Activated T-cell treated with anti-CD3 and anti-CD28 coated beads, Interleukin-2, amount 50 U/mL, for 72 hours (primary cell): Measurements from ENCODE around the gene TRAF3. TPM values are rescaled to one million over a fixed set of nuclear protein-coding genes. Genes with fewer than 3 reads are reported as not detected.
"Not testable (repeated sequence)": the region's sequence is repeated elsewhere in the genome, so short reads cannot be mapped to it uniquely, and the experiment has no call there.

Source experiments
- ATAC-seq, 2 donors: fragments of 150-1000 bp; cut with Tn5 transposase; replicated peaks in 1 of 2; 2 replicates each; pipeline ENCODE4 v1.10.0; 2021; ENCODE audit warnings: moderate library complexity in 2 of 2, mild to moderate bottlenecking in 1 of 2
- DNase-seq, 2 donors: peaks; one replicate each; pipeline ENCODE4 v3.0.0; 2021 to 2022; ENCODE audit warnings: mixed read lengths in 1 of 2
- H3K27ac Mint-ChIP-seq: one replicate; pipeline ENCODE4 v1.8.0; 2022; ENCODE audit warnings: mild to moderate bottlenecking, moderate library complexity, mixed read lengths
- H3K27me3 Mint-ChIP-seq: one replicate; pipeline ENCODE4 v1.8.0; 2022; ENCODE audit warnings: low read depth, mixed read lengths
- H3K36me3 Mint-ChIP-seq, 2 donors: one replicate each; pipeline ENCODE4 v1.8.0; 2022; ENCODE audit warnings: mixed read lengths in 2 of 2, mild to moderate bottlenecking in 1 of 2; ENCODE audit not compliant: insufficient read depth in 2 of 2
- H3K4me1 Mint-ChIP-seq: one replicate; pipeline ENCODE4 v1.8.0; 2022; ENCODE audit warnings: low read depth, mixed read lengths
- H3K4me3 Mint-ChIP-seq, 2 donors: one replicate each; pipeline ENCODE4 v1.8.0; 2022; ENCODE audit warnings: mild to moderate bottlenecking in 2 of 2, mixed read lengths in 2 of 2, moderate library complexity in 2 of 2
- H3K9me3 Mint-ChIP-seq, 2 donors: one replicate each; pipeline ENCODE4 v1.8.0; 2022; ENCODE audit warnings: mixed read lengths in 2 of 2
- total RNA-seq, 2 donors: library from RNA; stranded (reverse); gene quantifications; one replicate each; pipeline ENCODE4 v1.2.3, GENCODE V29; 2022

Gene TRAF3
- total RNA-seq, 2 donors from 2014 or later = 123 to 137 TPM

DNA sequence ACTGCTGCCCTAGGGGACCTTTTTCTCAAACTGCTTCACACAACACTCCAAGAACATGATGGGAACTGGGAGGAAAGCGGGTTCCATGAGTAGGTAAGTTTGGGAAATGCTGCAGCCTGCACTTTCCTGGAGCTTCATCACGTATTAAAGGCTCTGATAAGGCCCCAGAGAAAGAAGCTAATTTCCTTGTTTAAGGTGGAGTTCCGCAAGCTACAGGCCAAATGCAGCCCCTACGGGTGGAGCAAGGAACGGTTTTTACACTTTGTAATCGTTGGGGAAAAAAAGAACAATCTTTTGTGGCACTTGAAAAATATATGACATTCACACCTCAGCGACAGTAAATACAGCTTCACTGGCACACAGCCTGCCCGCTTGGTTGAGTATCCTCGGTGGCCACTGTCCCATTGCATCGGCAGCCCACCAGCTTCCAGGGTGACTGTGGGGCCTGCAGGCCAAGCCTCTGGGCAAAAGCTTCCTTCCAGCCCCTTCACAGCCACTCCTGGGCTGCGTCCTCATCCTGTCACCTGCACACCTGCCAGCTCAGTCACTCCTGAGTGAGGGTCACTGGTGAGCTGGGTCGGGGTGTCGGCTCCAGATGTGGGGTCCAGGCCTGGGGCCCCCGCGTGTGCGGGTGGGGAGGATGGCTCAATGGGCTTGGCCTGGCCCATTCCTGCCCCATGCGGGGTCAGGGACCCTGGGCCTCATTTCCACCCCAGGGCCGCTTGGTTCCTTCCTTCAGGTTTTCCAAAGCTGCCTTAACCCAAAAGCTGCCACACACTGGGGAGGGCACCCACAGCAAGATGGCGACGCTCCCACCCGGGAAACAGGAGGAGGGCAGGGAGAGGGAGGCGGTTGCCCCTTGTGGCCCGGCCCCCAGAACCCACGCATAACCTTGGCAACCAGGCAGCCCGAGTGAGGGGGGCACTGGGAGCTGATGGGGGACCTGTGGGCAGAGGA, 147.7 kb downstream of the TRAF3 start:
- no peak overlapping the region for H3K27ac Mint-ChIP-seq
- H3K4me1 Mint-ChIP-seq = no peaks in the 10 kb centered on the region
- no peaks in the 10 kb centered on the region for H3K9me3 Mint-ChIP-seq
- H3K36me3 Mint-ChIP-seq = no peaks in the 10 kb centered on the region
- ATAC-seq (no peak), DNase-seq (no peak)
- no peak overlapping the region for H3K4me3 Mint-ChIP-seq
- peaks cover 30% of the 10 kb centered on the region for H3K27me3 Mint-ChIP-seq

DNA sequence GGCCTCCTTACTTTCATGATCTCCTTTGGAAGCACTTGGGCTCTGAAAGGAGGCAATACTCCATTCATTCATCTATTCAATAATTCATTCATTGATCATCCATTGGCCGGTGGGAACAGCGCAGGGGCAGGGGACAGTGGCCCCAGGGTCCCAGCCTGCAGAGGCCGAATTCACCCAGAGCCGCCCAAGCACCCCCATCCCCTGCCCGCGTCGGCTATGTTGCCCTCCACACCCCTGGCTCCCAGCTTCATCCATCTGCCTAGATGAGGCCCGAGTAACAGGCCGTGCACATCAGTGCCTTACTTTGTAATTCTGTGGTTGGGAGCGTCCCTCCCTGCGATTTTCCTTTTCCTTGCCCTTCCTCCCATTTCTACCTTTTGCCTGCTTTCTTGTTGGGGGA, 148.4 kb downstream of the TRAF3 start:
- DNase-seq (no peak), ATAC-seq (no peak)
- no peaks in the 10 kb centered on the region for H3K9me3 Mint-ChIP-seq
- H3K4me3 Mint-ChIP-seq = no peak overlapping the region
- H3K36me3 Mint-ChIP-seq = no peaks in the 10 kb centered on the region
- no peaks in the 10 kb centered on the region for H3K4me1 Mint-ChIP-seq
- H3K27me3 Mint-ChIP-seq = peaks cover 30% of the 10 kb centered on the region
- H3K27ac Mint-ChIP-seq = no peak overlapping the region

DNA sequence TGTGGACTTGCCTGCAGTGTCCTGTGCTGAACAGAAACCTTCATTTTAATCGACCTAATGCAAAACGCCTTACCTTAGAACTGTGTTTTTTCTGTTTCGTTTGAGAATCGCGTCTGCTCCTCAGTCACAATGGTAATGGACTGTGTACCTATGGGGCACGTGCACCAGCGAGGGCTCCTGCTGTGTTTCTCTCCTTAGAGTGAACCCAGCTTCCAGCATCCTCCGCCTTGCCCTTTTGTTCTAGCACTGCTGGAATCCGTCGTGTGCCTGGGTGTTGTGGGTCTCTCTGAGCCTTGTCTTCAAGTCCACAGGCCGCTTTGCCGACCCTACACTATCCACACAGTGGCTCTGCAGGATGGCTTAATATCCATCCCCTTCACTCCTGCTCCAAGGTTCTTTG, 148.9 kb downstream of the TRAF3 start:
- no peak overlapping the region for H3K27ac Mint-ChIP-seq
- H3K4me1 Mint-ChIP-seq = no peaks in the 10 kb centered on the region
- ATAC-seq (no peak), DNase-seq (no peak)
- H3K36me3 Mint-ChIP-seq = no peaks in the 10 kb centered on the region
- peaks cover 30% of the 10 kb centered on the region for H3K27me3 Mint-ChIP-seq
- H3K9me3 Mint-ChIP-seq = no peaks in the 10 kb centered on the region
- no peak overlapping the region for H3K4me3 Mint-ChIP-seq

DNA sequence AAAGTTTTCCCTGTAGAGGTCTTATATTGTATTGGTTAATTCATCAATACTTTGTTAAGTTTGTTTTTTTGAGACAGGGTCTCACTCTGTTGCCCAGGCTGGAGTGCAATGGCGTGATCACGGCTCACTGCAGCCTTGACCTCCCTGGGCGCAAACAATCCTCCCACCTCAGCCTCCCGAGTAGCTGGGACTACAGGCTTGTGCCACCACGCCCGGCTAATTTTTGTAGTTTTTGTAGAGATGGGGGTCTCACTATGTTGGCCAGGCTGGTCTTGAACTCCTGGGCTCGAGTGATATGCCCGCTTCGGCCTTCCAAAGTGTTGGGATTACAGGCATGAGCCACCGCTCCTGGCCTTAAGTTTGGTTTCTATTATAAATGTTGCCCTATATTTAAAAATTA, 149.6 kb downstream of the TRAF3 start:
- not testable (repeated sequence) for DNase-seq, H3K4me1 Mint-ChIP-seq, H3K27ac Mint-ChIP-seq, ATAC-seq, H3K9me3 Mint-ChIP-seq, H3K36me3 Mint-ChIP-seq, H3K4me3 Mint-ChIP-seq
- H3K27me3 Mint-ChIP-seq = peaks cover 30% of the 10 kb centered on the region

DNA sequence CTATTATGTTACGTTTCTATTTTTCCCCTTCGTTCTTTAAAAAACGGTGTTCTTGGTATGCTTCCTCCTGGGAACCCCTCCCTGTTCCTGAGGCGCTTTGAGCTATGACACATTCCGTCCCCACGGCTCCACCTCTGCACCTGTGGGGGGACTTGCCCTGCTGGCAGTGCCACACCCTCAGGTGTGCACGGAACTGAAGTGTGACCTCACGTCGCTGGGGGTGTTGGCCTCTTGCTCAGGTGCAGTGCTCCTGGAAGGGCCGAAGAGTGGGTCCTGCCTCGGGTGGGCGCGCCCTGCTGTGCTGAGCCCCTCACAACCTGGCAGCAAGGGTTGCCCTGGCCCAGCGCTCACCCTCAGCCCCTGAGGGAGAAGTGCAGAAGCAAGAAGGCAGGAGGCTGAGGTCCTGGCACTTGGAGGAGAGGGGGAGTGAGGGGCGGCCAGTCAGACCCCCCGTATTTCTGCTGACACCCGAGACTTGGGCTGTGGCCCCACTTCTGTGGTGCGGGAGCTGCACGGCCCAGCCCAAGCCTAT, 150.2 kb downstream of the TRAF3 start:
- Mint-ChIP-seq H3K27ac (no peak overlapping the region), H3K9me3 (no peaks in the 10 kb centered on the region), H3K36me3 (no peaks in the 10 kb centered on the region), H3K27me3 (peaks cover 30% of the 10 kb centered on the region), H3K4me1 (no peaks in the 10 kb centered on the region), H3K4me3 (peak overlapping the region in 1 of 2 donors; percentile 45)
- DNase-seq (no peak), ATAC-seq (no peak)

DNA sequence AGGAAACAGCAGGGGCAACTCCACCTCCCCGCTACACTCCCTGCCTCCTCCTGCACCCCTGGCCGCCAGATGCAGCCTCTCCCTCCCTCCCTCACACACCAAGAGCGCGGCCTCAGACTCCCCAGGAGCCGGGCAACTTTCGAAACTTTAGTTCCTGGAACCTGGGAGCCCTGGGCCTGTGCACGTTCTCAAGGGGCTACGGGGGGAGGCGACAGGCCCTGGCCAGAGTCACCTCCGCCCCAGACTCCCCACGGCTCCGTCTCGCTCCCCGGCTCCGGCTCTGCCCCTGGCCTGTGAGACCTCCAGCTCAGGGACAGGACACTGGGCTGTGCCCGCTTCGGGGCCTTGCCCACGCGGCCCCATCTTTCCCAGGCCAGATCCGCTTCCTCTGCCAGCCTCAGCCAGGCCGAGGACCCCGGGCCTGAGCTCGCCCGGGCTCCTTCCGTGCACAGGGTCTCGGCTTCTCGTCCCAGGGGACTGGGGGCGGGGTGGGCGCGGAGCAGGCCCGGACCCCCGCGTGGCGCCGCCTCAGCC, 150.7 kb downstream of the TRAF3 start:
- peak overlapping the region in 1 of 2 donors; percentile 67 for H3K4me3 Mint-ChIP-seq
- no peaks in the 10 kb centered on the region for H3K4me1 Mint-ChIP-seq
- no peaks in the 10 kb centered on the region for H3K36me3 Mint-ChIP-seq
- no peak overlapping the region for H3K27ac Mint-ChIP-seq
- DNase-seq (no peak), ATAC-seq (peak; percentile 3 to 8)
- no peaks in the 10 kb centered on the region for H3K9me3 Mint-ChIP-seq
- peaks cover 30% of the 10 kb centered on the region for H3K27me3 Mint-ChIP-seq

DNA sequence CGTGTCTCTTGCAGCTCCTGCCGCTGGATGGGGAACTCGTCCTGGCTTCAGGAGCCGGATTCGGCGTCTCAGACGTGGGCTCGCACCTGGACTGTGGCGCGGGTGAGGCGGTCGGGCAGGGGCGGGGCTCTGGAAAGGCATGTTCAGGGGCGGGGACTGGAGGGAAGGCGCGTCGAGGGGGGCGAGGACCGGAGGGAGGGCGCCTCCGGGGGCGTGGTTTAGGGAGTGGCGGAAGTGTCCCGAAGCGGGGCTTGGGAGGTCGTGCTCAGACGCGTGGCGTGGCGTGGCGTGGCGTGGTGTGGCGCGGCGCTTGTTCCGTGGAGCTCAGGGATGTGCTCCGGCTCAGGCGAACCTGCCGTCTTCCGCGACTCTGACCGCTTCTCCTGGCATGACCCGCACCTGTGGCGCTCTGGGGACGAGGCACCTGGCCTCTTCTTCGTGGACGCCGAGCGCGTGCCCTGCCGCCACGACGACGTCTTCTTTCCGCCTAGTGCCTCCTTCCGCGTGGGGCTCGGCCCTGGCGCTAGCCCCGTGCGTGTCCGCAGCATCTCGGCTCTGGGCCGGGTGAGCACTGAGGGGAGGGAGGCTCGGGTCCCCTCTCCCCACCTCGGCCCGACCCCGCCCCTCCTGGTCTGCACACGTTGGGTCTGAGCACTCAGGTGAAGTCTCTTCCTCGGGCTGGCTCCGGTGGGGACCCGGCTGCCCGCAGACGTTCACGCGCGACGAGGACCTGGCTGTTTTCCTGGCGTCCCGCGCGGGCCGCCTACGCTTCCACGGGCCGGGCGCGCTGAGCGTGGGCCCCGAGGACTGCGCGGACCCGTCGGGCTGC, 151.4 kb downstream of the TRAF3 start:
- no peak overlapping the region for H3K27ac Mint-ChIP-seq
- no peaks in the 10 kb centered on the region for H3K9me3 Mint-ChIP-seq
- peak overlapping the region; percentile 67 for H3K4me3 Mint-ChIP-seq
- ATAC-seq (peak; percentile 41 to 65), DNase-seq (peak; percentile 70 to 75)
- no peaks in the 10 kb centered on the region for H3K4me1 Mint-ChIP-seq
- peaks cover 30% of the 10 kb centered on the region for H3K27me3 Mint-ChIP-seq
- H3K36me3 Mint-ChIP-seq = no peaks in the 10 kb centered on the region

DNA sequence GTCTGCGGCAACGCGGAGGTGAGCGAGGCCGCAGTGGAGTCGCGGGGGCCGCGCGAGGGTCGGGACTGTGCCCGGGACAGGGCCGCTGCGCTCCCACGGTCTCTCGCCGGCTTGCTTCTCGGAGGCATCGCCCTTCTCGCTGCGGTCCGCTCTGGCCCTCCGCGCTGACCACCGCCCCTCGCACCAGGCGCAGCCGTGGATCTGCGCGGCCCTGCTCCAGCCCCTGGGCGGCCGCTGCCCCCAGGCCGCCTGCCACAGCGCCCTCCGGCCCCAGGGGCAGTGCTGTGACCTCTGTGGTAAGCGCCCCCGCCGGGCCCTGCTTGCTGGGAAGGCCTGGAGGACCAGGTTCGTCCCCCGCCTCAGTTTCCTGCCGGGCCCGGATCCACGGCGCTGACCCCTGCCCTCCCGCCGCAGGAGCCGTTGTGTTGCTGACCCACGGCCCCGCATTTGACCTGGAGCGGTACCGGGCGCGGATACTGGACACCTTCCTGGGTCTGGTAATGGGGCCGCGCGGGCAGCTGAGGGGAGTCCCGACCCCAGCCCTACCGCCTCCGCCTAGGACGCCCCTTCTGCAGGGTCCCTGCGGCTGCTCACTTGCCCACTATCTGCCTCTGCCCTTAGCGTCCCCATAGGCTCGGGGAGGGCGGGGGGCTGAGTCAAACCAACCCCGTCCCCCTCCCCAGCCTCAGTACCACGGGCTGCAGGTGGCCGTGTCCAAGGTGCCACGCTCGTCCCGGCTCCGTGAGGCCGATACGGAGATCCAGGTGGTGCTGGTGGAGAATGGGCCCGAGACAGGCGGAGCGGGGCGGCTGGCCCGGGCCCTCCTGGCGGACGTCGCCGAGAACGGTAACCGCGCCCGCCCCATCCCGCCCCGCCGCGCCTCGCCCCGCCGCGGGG, 152.2 kb downstream of the TRAF3 start:
- no peak for DNase-seq
- H3K27me3 Mint-ChIP-seq = peaks cover 25% of the 10 kb centered on the region
- no peaks in the 10 kb centered on the region for H3K4me1 Mint-ChIP-seq
- H3K36me3 Mint-ChIP-seq = no peaks in the 10 kb centered on the region
- H3K4me3 Mint-ChIP-seq = peak overlapping the region; percentile 61 to 67
- H3K9me3 Mint-ChIP-seq = no peaks in the 10 kb centered on the region
- H3K27ac Mint-ChIP-seq = no peak overlapping the region
- no peak for ATAC-seq

DNA sequence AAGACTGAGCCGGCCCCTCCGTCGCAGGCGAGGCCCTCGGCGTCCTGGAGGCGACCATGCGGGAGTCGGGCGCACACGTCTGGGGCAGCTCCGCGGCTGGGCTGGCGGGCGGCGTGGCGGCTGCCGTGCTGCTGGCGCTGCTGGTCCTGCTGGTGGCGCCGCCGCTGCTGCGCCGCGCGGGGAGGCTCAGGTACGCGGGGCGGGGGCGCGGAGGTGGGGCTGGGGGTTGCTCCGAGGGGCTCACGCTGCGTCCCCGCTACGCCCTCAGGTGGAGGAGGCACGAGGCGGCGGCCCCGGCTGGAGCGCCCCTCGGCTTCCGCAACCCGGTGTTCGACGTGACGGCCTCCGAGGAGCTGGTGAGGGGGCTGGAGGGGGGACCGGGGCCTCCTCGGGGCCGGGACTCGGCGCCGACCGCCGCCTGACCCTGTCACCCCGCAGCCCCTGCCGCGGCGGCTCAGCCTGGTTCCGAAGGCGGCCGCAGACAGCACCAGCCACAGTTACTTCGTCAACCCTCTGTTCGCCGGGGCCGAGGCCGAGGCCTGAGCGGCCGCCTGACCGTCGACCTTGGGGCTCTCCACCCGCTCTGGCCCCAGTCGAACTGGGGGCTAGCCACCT, 153.0 kb downstream of the TRAF3 start:
- Mint-ChIP-seq H3K4me1 (no peaks in the 10 kb centered on the region), H3K36me3 (no peaks in the 10 kb centered on the region), H3K9me3 (no peaks in the 10 kb centered on the region), H3K4me3 (peak overlapping the region in 1 of 2 donors; percentile 8), H3K27me3 (peaks cover 22% of the 10 kb centered on the region), H3K27ac (no peak overlapping the region)
- DNase-seq (no peak), ATAC-seq (peak in 1 of 2 donors; percentile 2)

DNA sequence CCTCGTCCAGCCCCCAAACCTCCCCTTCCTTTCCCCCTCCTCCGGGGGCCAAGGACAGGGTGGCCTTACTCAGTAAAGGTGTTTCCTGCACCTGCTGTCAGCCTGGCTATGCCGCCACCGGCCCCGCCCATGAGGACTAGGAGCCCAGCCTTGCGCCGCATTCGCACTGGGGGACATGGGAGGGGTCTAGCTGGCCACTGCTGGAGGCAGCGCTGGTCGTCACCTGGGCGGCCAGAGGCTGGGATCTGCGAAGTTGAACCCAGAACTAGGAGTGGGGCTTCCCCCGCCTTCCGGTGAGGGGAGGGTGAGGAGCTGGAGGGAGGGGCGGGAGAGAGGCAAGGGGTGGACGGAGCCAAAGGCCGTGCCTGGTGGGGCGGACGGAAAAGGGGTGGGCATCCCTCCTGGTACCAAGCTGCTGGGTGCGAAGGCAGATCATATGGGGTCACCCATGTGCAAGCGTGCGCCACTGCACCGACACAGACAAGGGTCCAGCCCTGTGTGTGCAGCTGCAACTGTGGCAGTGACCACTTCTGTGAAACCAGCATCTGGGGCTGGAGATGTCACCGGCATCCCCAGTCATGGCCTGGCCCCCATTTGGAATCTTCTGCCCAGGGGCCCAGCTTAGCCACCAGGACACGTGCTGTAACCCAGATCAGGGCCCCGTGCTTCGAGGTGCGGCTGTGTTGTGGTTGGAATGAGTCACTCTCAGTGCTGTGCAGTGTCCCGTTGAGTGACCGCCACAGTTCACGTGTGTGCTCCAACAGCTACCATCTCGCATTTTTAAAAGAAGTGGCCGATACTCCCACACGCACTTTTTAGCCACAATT, 153.7 kb downstream of the TRAF3 start:
- DNase-seq = no peak

DNA sequence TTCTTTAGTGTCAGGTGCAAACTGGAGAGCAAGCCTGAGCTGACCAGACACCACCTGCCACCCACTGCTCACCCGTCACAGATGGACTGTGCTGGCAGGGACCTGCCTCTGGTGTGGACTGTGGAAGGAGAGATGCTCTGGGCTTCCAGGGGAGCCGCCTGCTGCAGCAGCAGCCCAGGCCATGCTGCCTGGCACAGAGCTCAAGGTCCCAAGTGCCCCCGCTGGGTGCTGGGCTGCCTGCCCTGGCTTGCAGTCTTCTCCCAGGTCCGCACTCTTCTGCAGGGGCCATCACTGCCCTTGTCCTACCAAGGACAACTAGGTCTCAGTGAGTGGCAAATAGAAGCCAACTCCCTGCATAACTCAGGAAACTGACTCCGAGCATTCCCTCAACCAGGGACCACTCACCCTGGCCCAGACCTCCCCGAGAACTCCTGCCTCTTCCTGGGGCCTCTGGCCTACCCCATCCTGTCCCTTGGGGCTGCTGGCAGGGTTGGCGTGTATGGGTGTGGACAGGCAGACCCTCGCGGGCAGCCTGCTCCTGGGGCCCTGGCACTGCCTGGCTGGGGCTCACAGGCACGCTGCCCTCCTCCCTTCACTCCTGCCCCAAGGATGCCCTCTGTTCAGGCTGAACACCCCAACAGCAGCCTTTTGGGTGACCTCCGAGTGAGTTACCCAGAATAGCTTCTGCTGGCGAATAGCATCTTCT, 154.5 kb downstream of the TRAF3 start:
- peaks cover 8% of the 10 kb centered on the region for H3K27me3 Mint-ChIP-seq
- no peak for ATAC-seq
- H3K4me3 Mint-ChIP-seq = no peak overlapping the region
- no peaks in the 10 kb centered on the region for H3K4me1 Mint-ChIP-seq
- H3K9me3 Mint-ChIP-seq = no peaks in the 10 kb centered on the region
- H3K27ac Mint-ChIP-seq = no peak overlapping the region
- DNase-seq = no peak
- H3K36me3 Mint-ChIP-seq = no peaks in the 10 kb centered on the region

More for the DNA sequence above, 153.7 kb downstream of the TRAF3 start:
- peak overlapping the region in 1 of 2 donors; percentile 8 for H3K4me3 Mint-ChIP-seq
- H3K27me3 Mint-ChIP-seq = peaks cover 15% of the 10 kb centered on the region
- H3K36me3 Mint-ChIP-seq = no peaks in the 10 kb centered on the region
- no peak for ATAC-seq
- H3K9me3 Mint-ChIP-seq = no peaks in the 10 kb centered on the region
- no peaks in the 10 kb centered on the region for H3K4me1 Mint-ChIP-seq
- H3K27ac Mint-ChIP-seq = no peak overlapping the region
